ENCODE results near the gene KIAA1549.
"Not testable (repeated sequence)": the region's sequence is repeated elsewhere in the genome, so short reads cannot be mapped to it uniquely, and the experiment has no call there.

Gene KIAA1549

DNA sequence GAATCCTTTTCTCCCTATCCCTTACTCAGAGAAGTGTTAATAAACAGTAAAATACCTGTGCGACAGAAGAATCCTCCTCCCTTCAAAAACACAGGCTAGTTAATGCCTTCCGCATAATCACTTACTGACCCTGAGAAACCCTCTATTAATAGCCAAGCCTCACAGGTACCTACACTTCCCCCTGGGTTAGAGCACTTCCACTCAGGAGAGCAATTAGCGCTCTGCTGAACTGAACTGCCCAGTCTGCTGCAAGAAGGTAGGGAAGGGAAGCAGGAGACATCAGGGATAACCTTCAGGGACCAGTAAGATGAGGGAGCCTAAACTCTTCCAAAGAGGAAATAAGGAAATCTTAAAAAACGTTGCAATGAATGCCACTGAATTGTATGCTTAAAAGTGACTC, 39.6 kb downstream of the KIAA1549 start:
- DNase-seq, result no peak

DNA sequence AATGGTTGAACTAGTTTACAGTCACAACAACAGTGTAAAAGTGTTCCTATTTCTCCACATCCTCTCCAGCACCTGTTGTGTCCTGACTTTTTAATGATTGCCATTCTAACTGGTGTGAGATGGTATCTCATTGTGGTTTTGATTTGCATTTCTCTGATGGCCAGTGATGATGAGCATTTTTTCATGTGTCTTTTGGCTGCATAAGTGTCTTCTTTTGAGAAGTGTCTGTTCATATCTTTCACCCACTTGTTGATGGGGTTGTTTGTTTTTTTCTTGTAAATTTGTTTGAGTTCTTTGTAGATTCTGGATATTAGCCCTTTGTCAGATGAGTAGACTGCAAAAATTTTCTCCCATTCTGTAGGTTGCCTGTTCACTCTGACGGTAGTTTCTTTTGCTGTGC, 40.6 kb downstream of the KIAA1549 start:
- DNase-seq, result not testable (repeated sequence)

DNA sequence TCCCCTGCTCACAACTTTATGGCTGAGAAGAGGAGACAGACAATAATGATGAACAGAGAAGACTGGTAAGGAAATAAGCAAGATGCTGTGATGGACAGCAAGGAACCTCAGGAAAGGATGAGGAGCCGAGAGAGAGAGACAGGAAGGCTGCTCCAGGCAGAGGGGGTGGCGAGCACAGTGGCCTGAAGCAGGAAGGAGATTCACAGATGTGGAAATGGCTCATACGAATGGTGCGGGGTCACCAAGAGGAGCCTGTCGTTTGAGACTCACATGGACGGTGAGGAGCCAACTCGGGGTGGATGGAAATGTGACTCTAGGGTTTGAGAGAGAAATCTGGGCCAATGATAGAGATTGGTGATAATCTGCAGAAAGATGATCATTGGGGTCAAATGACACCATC, 43.7 kb downstream of the KIAA1549 start:
- no peak for DNase-seq

DNA sequence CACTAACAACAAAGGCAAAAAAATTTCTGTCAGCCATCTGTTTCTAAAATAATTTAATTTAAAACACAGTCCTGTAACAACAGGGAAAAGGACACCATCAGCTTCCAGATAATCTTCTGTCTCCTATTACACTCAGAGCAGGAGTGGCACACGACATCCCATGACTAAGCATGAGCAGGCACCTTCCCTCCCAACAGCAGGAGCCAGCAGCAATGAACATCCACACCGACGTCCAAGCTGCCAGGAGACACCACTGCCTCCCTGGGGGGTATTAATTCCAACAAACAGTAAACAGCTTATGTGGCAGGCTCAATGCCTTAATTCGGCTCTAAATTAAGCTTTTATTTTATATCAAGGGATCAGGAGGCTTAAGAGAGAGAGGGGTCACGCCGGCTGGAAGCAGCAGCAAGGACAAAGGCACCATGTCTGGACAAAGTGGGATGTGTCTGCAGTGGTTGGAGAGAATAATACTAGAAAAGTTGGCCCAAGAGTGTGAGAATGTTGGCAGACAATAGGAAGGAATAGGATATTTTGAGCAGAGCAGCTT, 45.7 kb downstream of the KIAA1549 start:
- DNase-seq, result peak; percentile 44

DNA sequence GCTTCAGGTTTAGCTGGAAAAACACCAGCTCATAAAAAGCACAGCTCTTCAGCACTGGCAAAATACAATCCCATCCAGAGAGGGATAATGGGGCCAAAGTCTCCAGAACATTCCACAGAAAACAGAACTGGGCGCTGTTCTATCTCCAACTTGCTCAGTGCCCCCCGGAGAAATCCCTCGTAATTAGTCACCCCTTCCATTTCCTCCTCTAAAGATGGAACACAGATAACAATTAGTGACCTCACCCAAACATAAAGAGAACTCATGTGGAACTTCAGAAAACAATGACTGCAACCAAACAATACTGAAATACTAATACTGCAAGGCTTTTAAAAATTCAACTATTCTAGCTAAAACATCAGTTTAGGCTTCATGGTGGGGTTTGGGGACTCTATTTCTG, 46.3 kb downstream of the KIAA1549 start:
- DNase-seq, result peak; percentile 32

DNA sequence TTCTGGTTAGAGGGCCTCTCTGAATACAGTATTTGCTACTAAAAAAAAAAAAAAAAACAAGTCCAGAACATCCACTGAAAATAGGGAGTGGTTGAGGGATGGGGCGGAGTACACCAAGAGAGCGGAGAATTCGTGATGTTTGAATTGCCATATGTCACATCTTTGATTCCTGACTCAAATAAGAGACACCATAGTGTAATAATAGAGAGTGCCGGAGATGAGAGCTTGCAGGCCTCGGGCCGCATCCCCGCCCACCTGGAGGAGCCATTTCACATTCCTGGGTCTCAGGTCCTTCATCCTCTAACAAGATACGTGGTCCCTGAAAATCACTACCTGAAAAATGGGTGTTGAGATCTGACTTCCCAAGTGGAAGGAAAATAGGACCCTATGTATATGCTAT, 46.8 kb downstream of the KIAA1549 start:
- no peak for DNase-seq

DNA sequence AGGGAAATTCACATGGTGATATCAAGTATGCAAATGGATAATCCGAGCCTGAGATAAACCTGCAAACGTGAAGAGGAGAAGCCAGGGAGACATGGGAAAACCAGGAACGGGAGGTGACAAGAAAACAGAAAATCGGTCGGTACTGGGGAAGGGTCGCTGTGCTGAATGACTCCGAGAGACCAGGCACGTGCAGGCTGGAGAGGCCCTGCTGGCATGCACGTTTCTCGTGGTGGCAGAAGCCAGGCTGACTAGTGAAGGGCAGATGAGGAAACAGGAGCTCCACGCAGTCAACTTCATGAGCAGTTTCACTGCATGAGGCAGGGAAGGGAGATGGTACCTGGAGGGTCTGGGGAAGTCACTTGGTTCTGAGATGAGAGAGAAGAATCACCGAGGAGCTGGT, 48.3 kb downstream of the KIAA1549 start:
- DNase-seq, result no peak

DNA sequence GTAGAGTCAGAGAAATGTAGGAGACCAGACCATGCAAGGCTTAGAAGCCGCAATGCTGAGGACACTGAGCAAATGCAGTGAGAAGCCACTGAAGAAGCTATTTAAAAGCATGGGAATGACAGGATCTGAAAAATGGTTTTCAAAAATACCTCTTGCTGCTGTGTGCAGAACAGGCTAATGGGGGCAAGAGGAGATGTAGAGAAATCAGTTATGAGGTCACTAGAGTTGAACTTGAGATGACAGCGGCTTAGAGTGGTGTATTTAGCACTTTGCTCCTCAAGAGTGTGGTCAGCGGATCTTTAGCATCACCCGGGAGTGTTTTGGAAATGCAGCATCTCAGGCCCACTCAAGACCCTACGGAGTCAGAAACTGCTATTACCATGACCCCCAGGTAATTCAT, 48.8 kb downstream of the KIAA1549 start:
- DNase-seq, result no peak

DNA sequence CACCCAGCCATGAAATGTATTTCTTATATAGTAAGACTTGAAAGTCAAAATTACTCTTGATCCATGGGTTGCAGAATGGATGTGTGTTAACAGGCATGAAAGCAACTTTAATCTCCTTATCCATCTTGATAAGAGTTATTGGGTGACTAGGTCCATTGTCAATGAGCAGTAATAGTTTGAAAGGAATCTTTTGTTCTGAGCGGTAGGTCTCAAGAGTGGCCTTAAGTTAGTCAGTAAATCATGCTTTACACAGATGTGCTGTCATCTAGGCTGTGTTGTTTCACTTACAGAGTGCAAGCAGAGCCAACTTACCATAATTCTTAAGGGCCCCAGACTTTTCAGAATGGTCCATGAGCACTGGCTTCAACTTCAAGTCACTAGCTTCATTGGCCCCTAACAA, 51.2 kb downstream of the KIAA1549 start:
- no peak for DNase-seq

DNA sequence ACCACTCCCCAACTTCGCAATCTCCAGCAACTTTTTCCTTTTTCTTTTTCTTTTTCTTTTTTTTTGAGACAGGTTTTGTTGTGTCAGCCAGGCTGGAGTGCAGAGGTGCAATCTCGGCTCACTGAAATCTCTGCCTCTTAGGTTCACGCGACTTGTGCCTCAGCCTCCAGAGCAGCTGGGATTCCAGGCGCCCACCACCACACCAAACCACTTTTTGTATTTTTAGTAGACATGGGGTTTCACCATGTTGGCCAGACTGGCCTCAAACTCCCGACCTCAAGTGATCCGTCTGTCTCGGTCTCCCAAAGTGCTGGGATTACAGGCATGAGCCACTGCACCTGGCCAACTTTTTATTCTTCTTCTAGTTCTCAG, 55.0 kb downstream of the KIAA1549 start:
- no peak for DNase-seq

DNA sequence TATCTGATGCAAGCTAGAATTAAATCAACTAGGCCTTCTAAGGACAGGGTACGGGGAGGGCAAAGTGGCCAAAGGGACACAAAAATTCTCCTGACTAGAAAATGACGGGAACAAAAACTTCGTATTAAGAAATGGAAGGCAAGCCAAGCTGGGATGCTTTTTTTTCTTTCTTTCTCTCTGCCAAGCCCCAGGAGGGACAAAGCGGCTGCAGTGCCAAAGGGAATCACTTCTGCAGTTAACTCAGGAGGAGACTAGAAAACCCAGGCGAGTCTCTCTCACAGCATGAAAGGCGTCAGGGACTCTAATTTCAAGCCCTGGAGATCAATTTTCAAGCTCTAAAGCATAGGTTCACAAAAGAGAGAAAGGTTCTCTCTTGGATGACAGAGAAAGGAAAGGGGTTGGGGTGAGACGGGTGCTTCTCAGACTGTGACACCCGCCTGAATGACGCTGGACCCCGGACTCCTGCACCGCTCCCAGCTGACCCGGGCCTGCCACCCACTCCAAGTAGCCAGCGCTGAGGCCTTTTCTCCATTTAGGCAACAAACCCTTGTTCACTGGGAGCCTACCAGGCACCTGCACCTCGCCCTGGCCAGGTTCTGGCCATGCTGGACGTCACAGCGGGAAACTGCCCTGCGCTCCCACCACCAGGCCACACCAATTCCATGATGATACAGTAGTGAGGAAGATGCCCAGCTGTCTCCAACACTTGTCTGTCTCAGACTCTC, 56.5 kb downstream of the KIAA1549 start:
- DNase-seq, result no peak

DNA sequence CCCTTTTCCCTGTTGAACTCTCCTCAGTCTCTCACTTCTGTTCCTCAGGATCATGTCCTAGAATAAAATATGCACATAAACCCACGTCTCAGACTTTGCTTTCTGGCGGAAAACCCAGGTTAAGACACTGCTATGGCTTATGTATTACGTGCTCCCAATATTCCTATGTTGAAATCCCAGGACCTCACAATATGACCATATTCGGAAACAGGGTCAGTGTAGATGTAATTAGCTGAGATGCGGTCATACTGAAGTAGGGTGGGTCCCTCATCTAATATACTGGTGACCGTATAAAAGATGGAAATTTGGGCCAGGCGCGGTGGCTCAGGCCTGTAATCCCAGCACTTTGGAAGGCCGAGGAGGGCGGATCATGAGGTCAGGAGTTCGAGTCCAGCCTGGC, 59.9 kb downstream of the KIAA1549 start:
- DNase-seq, result no peak

DNA sequence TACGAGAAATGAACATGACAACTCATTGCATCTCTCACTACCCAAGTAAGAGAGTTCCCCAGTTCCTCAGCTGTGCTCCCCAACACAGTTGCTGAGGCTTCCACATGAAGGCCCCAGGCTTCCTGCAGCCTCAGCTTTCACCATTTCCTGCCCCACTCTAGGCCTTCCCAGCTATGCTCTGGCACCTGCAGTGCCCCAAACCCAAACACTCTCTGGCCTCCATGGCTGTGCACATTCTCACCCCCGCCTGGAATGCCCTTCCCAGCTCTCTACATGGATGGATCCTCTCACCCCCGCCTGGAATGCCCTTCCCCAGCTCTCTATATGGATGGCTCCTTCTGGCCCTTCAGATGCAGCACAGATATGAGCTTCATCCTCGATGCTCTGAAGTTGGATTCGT, 61.3 kb downstream of the KIAA1549 start:
- DNase-seq, result peak; percentile 26

DNA sequence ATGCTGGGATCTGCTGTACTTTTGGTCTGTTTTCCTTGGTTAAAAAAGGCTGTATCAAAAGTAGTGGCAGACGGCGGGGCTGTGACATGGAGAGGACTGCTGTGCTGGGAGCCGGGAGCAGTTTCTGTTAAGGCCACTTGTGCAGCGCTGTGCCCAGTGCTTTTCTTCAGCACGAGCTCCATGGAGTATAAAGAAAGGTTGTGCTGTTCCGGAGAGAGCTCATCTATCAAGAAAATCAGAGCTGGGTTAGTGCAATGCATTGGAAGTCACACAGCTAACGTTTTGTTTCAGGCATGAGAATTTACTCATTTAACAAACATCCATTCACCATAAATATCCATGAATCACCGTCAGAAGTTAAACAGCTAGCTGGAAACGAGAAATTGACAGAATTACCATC, 62.0 kb downstream of the KIAA1549 start:
- DNase-seq, result no peak

DNA sequence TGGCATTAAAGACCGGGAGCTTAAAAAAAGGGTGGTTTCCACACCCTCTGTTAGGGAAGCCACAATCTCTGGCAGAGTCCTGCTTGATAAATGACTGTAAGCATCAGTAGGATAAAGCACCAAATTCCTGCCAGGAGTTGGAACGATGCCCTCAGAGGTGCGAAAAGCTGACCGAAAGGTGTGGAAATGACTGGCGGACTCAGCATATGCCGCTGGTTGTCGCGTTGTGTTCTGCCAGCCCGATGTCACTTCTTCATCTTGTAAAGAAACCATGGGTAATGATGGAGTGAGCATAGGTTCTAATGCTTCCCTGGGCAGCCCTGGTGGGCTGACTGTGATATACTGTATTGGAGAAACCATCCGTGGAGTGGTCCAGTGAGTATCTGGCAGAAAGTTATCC, 62.4 kb downstream of the KIAA1549 start:
- no peak for DNase-seq

DNA sequence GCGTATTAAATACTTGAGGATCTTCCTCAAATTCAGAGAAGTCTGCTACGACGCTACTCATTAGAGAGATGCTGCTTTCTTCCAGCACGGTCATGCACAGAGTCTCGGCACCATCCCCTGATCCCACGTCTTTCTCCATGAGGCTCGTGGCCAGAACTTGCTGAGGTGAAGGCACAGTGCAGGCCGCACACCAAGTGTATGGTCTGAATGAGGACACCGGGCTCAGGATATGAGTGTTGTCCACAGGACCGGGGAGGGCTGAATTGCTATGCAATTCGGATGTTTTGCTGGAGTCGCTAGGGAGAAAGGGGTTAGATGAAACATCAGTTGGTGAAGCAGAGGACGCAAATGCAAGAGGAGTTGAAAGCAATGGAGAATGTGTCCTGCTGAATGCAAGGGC, 63.0 kb downstream of the KIAA1549 start:
- no peak for DNase-seq

DNA sequence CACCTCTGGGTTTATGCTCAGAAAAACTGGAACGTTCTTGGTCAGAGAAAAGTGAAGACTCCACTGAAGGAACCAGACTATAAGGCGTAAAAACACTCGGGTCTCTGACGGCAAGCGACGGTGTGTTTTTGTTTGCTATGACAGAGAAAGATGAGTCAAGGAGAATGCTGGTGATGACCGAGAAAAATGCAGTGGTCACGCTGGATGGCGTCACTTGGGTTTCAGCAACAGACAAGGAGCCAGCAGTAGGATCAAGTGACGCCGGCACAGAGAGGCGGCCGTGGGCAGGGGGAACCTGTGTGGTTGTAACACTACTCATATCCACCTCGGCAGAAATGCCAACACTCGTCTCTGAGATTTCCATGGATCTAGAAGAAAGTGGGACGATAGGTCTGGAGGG, 63.4 kb downstream of the KIAA1549 start:
- no peak for DNase-seq

DNA sequence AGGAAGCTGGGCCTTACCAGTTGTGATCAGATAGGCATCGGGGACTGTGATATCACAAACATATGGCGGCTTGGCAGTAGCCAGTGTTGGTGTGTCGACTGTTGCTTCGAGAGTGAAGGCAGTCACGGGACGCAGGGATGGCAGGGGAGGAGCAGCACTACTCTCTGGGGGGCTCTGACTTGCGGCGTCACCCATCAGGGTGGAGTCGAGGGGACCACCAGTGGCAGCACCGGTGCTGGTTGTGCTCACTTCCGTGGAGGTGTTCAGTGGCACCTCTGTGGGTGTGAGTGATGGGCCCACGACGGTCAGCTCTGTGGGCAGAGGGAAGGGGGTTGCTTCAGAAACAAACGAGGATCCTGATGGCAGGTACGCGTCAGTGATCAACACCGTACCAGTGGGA, 64.5 kb downstream of the KIAA1549 start:
- DNase-seq, result no peak

DNA sequence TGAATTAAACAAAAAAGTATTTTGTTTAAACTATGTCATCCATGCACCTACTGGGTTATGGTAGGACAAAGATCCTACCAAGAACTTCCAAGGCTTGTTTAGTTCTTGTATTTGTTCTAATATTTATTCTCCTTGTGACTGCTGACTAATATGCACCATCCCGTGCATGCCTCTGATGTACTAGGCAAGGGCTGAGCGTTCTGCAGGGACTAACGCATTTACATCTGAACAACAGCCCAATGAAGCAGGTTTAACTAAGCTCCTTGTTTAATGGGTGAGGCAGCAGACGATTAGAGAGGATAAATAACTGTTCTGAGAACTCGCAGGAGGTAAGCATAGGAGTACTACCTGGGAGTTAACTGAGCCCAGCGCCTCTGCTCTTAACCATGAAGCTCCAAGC, 64.9 kb downstream of the KIAA1549 start:
- no peak for DNase-seq

DNA sequence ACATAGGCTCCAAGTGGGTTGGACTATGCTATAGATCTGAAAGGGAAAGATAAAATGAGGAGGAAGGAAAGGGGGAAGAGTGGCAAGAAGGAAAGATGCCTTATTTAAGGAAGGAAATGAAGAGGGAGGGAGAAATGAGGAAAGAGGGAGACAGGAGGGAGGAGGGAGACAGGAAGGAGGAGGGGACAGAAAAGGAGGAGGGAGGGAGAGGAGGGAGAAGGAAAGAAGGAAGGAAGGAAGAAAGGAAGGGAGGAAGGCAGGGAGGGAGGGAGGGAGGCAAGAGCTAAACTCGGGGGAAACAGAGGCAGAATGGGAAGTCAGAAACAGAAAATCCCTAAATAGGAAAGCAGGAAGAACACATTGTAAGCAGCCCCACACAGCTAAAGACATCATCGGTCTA, 67.4 kb downstream of the KIAA1549 start:
- DNase-seq, result no peak

DNA sequence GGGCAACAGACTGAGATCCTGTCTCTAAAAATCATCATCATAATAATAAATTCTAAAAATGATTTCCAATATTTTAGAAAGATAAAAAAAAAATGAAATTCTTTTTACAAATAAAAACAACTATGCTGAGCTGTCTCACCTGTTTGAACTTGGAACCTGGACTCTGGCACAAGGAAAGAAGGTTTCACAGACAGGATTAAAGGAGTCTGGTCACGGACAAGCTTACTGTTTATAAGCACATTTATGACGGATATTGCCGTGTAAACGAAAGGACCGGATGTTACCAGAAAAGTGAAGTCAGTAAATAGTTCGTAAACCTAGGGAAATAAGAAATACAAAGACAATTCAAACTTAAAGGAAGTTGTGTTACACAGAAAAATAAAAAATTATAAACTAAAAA, 70.2 kb downstream of the KIAA1549 start:
- DNase-seq, result no peak

DNA sequence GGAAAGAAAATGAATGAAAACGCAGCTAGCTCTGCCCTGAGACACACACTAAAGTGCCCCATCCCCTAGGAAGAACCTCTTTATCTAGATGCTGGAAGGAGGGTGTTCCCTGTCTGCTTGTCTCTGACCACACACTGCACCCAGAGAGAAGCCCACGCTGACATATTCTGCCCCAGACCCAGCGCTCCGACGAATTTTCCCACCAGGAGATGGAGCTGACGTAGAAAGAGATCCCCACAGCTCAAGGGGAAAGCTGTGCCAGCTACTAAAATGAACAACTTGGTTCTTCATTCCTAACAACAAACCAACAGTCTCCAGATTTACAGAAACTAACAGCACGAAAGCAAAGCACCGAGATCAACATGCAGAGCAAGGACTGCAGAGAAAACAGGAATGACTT, 73.3 kb downstream of the KIAA1549 start:
- no peak for DNase-seq

DNA sequence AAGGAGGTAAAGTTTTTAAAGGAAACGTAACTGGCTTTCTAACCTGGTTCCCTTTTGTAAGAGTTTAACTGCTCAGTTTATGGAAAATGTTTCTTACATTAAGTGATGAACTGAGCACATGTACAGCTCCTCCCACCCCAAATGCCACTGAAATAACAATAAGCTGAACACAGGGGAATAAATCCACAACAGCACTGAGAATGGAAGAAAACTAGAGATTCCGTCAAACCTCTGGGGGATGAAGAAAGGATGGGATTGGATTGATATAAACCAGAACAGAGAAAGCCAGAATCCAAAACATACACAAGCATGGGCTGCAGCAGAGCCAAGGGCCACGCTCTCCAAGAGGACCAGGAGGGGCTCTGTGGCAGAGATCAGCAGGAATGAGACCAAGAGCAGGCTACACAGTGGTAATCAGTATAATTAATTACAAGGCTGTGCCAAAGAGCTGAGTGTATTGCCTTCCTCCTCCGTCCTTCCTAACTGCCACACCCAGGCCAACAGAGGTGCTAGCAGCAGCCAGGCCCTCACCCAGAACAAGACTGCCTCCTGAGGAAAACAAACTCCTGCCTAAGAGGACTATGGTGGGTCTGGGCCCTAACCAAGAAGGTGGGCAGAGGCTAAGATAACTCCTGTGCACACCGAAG, 73.9 kb downstream of the KIAA1549 start:
- no peak for DNase-seq

DNA sequence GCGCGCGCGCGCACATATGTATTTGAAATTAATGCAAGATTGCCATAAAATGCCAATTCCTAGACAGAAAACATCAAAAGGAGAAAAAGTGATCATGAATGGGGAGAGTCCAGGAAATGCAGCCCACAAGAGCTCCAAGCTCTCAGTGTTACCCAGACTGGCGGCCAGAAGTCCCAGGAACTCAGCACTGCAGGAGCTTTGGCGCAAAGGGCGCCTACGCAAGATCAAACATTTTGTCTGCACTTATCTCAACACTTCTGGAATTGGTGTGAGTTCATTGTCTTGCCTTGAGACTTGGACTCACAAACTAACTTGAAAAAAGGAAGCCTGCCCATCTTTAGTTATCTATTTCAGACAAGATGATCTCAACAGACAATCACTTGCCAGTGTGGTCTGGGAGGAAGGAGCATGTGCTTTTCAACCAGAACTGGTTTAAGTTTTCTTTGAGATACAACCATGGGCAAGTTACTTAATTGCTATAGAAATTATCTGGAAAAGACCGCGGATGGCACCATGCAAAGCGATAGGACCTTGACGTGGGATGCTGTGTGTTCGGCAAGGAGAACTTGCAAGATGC, 77.2 kb downstream of the KIAA1549 start:
- DNase-seq, result peak; percentile 48

Data from hematopoietic multipotent progenitor cell treated with erythropoietin and hydrocortisone succinate and interleukin-3 and kit ligand, for 4 days (in vitro differentiated cells).